Activated naive CD8-positive, alpha-beta T cell treated with anti-CD3 and anti-CD28 coated beads, Interleukin-2, amount 10 ng/mL, durations not matched to agents 7 days and 5 days (primary cell): ENCODE data around the gene PSMC3. TPM values are rescaled to one million over a fixed set of nuclear protein-coding genes. Genes with fewer than 3 reads are reported as not detected.

Experiments
- ATAC-seq: fragments of 150-1000 bp; cut with Tn5 transposase; one replicate; pipeline ENCODE4 v1.10.0; 2021; ENCODE audit warnings: low read depth, moderate library complexity
- POLR2A ChIA-PET: fragments of 350-600 bp; sonication (Branson Sonifier 250); formaldehyde crosslinking; loops from one replicate; lab custom pipeline; 2021; ENCODE audit warnings: antibody characterized with exemption; lab: Charles Lee
- DNase-seq: peaks from one replicate; pipeline ENCODE4 v3.0.0; 2021
- H3K27ac Mint-ChIP-seq: one replicate; pipeline ENCODE4 v1.8.0; 2022; ENCODE audit warnings: mild to moderate bottlenecking, mixed read lengths
- H3K27me3 Mint-ChIP-seq: one replicate; pipeline ENCODE4 v1.8.0; 2022; ENCODE audit warnings: mild to moderate bottlenecking, moderate library complexity, mixed read lengths
- H3K36me3 Mint-ChIP-seq: one replicate; pipeline ENCODE4 v1.8.0; 2021; ENCODE audit warnings: mild to moderate bottlenecking, mixed read lengths
- H3K4me1 Mint-ChIP-seq: one replicate; pipeline ENCODE4 v1.8.0; 2021; ENCODE audit warnings: mixed read lengths
- H3K4me3 Mint-ChIP-seq: one replicate; pipeline ENCODE4 v1.8.0; 2022; ENCODE audit warnings: mild to moderate bottlenecking, moderate library complexity, mixed read lengths
- H3K9me3 Mint-ChIP-seq: one replicate; pipeline ENCODE4 v1.8.0; 2021; ENCODE audit warnings: mixed read lengths
- total RNA-seq, 2 experiments: library from RNA; stranded (reverse); gene quantifications; one replicate each; pipeline ENCODE4 v1.2.3, GENCODE V29; 2021

The PSMC3 gene
- total RNA-seq, 2 experiments from 2014 or later = 113 to 115 TPM

DNA sequence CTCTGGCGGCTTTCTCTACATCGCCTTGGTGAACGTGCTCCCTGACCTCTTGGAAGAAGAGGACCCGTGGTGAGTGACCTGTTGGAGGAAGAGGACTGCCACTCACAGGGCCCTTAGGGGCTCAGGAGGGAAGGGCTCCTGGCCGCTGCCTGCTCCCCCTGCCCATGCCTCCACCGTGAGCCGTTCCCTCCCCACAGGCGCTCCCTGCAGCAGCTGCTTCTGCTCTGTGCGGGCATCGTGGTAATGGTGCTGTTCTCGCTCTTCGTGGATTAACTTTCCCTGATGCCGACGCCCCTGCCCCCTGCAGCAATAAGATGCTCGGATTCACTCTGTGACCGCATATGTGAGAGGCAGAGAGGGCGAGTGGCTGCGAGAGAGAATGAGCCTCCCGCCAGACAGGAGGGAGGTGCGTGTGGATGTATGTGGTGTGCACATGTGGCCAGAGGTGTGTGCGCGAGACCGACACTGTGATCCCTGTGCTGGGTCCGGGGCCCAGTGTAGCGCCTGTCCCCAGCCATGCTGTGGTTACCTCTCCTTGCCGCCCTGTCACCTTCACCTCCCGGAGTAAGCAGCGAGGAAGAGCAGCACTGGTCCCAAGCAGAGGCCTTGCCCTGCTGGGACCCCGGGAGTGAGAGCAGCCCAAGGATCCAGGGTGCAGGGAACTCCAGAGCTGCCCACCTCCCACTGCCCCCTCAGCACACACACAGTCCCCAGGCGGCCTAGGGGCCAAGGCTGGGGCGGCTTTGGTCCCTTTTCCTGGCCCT, 11.0 kb downstream of the PSMC3 start:
- DNase-seq (no peak), ATAC-seq (no peak)
- POLR2A ChIA-PET = interaction anchor here (0.6 to 0.8 kb wide), 2 partner anchors 11 to 39 kb away, joined by 4 read pairs; partner anchors contain the start of gene PSMC3
- Mint-ChIP-seq H3K36me3 (peaks cover 23% of the 10 kb centered on the region), H3K9me3 (no peaks in the 10 kb centered on the region), H3K4me3 (no peak overlapping the region), H3K27ac (no peak overlapping the region), H3K27me3 (no peaks in the 10 kb centered on the region), H3K4me1 (peaks cover 5% of the 10 kb centered on the region)

DNA sequence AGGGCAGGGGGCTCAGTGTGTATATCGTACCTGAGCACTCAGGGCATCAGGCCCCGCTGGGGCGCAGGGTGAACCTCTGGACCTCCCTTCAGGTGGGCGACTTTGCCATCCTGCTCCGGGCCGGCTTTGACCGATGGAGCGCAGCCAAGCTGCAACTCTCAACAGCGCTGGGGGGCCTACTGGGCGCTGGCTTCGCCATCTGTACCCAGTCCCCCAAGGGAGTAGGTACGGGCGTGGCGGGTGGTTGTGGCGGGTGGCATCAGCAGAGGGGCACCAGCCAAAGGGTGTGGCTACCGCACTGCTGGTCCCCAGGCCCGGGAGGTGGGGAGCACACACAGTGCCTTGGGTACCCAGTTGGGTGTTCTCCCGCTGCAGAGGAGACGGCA, 11.6 kb downstream of the PSMC3 start:
- H3K27me3 Mint-ChIP-seq = no peaks in the 10 kb centered on the region
- H3K4me3 Mint-ChIP-seq = no peak overlapping the region
- peaks cover 19% of the 10 kb centered on the region for H3K36me3 Mint-ChIP-seq
- ATAC-seq (no peak), DNase-seq (no peak)
- peaks cover 5% of the 10 kb centered on the region for H3K4me1 Mint-ChIP-seq
- H3K27ac Mint-ChIP-seq = no peak overlapping the region
- H3K9me3 Mint-ChIP-seq = no peaks in the 10 kb centered on the region
- POLR2A ChIA-PET = interaction anchor here (0.6 kb wide), 1 partner anchor 40 kb away, joined by 4 read pairs; no protein-coding TSS in a partner anchor

DNA sequence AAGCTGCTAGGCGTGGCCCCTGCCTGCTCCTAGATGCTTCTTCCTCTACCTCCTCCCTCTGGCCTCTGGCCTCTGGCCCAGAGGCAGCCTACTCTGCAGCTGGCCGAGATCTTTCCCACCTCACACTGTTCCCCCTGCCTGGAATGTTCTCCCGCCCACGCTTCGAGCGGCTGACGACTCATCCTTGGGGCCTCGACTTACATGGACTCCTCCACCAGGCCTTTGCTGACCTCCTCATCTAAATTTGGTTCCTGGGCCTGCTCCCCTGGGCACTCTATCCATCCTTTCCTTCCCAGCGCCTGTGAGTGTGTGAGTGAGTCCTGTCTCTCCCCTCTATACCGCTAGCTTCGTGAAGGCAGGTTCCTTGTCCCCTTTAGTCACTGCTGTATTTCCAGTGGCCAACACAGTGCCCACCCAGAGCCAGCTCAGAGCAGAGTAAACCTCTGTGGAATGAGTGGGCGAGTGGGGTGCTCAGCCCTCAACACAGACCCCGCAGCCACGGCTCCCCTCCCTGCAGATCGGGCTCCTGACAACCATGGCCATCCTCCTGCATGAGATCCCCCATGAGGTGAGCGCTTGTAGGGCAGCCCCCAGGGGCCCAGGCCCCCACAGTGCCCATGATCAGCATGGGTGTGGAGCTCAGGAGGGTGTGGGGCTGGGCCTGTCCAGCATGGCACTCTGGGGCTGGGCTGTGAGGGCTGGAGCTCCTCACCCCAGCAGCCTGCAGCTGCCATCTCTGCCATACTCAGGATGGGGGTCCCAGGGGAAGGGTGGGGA, 12.1 kb downstream of the PSMC3 start:
- Mint-ChIP-seq H3K27ac (peak overlapping the region; percentile 25), H3K27me3 (no peaks in the 10 kb centered on the region), H3K36me3 (peaks cover 18% of the 10 kb centered on the region), H3K4me3 (no peak overlapping the region), H3K4me1 (peaks cover 5% of the 10 kb centered on the region), H3K9me3 (no peaks in the 10 kb centered on the region)
- ATAC-seq = no peak
- POLR2A ChIA-PET = interaction anchor here (0.6 kb wide), 1 partner anchor 40 kb away, joined by 4 read pairs; no protein-coding TSS in a partner anchor
- DNase-seq = no peak

DNA sequence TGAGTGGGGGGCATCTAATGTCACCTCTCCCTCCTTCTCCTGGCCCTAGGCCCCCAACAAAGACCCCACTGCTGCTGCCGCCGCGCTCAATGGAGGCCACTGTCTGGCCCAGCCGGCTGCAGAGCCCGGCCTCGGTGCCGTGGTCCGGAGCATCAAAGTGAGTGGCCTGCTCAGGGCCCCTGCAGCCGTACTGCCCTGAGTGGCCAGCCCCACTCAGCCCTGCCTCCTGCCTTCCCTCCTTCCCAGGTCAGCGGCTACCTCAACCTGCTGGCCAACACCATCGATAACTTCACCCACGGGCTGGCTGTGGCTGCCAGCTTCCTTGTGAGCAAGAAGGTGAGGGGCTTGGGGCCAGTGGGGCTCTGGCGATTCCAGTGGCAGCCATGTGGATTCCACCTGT, 12.9 kb downstream of the PSMC3 start:
- POLR2A ChIA-PET = interaction anchor here (0.7 kb wide), 1 partner anchor 924 kb away, joined by 3 read pairs; no protein-coding TSS in a partner anchor
- Mint-ChIP-seq H3K9me3 (no peaks in the 10 kb centered on the region), H3K27me3 (no peaks in the 10 kb centered on the region), H3K4me1 (peaks cover 5% of the 10 kb centered on the region), H3K27ac (no peak overlapping the region), H3K4me3 (no peak overlapping the region), H3K36me3 (peaks cover 14% of the 10 kb centered on the region)
- DNase-seq = no peak
- no peak for ATAC-seq

DNA sequence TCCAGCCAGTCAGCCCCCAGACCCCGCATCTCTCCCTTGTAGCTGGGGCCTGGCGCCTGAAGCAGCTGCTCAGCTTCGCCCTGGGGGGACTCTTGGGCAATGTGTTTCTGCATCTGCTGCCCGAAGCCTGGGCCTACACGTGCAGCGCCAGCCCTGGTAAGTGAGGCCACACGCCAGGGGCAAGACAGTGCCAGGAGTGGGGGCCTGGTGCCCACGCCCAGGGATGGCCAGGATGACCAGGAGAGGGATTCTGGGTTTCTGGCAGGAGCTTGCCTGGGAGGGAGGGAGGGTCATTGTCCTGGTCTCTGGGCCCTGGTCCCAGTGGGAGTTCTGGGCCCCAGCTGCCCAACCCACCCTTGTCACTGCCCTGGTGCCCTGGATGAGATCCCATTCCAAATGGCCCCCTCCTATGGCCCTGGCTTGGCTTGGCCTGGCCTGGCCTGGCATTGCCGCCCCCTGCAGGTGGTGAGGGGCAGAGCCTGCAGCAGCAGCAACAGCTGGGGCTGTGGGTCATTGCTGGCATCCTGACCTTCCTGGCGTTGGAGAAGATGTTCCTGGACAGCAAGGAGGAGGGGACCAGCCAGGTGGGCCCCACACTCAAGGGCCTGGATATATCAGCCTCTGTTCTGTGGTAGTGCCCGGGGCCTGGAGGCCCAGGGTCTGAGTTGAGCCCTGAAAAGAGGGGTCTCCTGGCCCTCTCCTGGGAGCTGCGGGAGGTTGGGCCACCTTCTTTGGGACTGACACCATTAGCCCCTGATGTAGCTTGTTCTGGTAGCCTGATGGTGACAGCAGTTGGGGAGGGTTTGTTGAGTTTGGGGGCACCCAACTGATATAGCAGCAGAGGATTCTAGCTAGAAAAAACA, 14.1 kb downstream of the PSMC3 start:
- Mint-ChIP-seq H3K27me3 (no peaks in the 10 kb centered on the region), H3K9me3 (no peaks in the 10 kb centered on the region), H3K4me1 (peaks cover 9% of the 10 kb centered on the region), H3K4me3 (no peak overlapping the region), H3K27ac (no peak overlapping the region), H3K36me3 (peaks cover 8% of the 10 kb centered on the region)
- ATAC-seq (no peak), DNase-seq (peak; percentile 77)
- POLR2A ChIA-PET = interaction anchor here (0.7 to 3.3 kb wide), 4 partner anchors 13 to 922 kb away, joined by 3 to 22 read pairs (median 5); partner anchors contain the start of gene PSMC3

DNA sequence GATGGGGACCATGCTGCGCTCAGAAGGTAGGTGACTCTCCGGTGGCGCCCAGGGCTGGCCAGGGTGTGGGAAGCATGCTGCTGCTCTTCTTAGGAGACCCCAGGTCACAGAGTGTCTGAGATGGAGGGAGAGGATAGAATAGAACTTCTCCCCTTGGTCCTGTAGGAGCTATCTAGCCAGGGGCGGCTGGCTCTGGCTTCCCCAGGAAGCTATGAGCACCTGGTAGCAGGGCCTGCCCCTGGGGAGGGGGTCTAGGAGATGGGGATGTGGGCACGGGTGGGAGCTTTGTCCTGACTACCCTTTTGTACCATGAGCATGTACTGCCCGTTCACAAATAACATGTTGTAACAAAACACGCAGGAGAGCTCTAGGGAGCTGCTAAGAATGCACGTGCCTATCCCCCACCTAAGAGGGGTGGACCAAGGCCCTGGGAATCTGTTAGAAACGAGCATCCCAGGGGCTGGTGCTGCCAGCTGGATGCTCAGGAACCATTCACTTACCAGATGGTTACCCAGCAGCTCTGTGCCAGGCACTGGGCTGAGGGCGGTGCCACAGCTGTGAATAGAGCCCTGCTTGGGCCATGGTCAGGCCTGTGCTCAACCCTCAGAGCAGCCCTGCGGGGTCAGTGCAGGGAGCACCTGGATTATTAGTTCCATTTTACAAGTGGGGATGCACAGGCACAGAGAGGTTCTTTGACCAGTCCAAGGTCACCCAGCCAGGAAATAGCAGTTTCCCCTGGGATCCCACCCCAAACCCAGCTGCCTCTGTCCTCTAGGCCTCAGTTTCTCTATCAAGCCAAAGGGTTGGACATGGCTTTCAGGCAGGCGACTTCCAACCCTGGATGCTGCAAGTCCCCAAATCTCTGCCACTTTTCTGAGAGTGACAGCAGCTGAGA, 15.6 kb downstream of the PSMC3 start:
- ATAC-seq (no peak), DNase-seq (no peak)
- H3K27ac Mint-ChIP-seq = no peak overlapping the region
- no peaks in the 10 kb centered on the region for H3K9me3 Mint-ChIP-seq
- peaks cover 11% of the 10 kb centered on the region for H3K4me1 Mint-ChIP-seq
- POLR2A ChIA-PET = interaction anchor here (0.6 to 3.3 kb wide), 2 partner anchors 15 to 23 kb away, joined by 3 to 22 read pairs; partner anchors contain the start of gene PSMC3
- H3K27me3 Mint-ChIP-seq = no peaks in the 10 kb centered on the region
- H3K4me3 Mint-ChIP-seq = no peak overlapping the region
- H3K36me3 Mint-ChIP-seq = peaks cover 8% of the 10 kb centered on the region

DNA sequence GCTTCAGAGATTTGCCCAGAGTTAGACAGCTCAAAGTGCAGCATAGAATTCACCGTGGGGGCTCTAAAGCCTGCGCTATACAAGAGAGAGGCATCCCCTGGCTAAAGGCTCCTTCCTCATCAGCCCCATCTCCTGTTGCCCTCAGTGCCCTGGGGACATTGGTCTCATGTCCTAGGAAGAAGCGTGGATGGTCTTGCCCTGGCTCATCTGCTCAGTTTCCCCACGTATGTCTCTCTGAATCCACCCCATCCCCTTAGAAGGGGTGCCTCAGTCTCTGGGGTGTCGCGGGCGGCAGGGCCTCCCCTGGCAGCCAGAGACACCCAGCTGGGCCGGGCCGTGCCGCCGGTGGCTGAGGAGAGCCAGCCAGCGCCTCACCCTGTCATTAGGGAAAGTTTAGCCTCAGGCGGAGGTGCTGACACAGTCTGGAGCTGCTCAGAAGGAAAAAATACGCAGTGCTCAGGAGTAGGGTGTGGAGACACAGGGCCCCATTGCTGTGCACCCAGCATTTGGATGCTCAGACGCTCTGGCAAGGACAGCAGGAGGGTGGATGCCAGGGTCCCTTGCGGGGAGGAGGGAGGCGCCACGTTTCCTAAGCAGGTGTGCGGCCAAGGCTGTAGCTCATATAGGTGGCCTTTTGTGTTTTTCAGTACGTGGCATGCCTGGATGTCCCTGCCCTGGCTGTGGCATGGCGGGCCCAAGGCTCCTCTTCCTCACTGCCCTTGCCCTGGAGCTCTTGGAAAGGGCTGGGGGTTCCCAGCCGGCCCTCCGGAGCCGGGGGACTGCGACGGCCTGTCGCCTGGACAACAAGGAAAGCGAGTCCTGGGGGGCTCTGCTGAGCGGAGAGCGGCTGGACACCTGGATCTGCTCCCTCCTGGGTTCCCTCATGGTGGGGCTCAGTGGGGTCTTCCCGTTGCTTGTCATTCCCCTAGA, 16.5 kb downstream of the PSMC3 start:
- POLR2A ChIA-PET = interaction anchor here (0.5 to 3.3 kb wide), 6 partner anchors 10 to 440 kb away, joined by 3 to 22 read pairs (median 5); partner anchors contain the start of gene PSMC3
- Mint-ChIP-seq H3K4me3 (peak overlapping the region; percentile 97), H3K27ac (peak overlapping the region; percentile 96), H3K36me3 (peaks cover 8% of the 10 kb centered on the region), H3K9me3 (no peaks in the 10 kb centered on the region), H3K4me1 (peaks cover 12% of the 10 kb centered on the region), H3K27me3 (no peaks in the 10 kb centered on the region)
- DNase-seq (no peak), ATAC-seq (no peak)

DNA sequence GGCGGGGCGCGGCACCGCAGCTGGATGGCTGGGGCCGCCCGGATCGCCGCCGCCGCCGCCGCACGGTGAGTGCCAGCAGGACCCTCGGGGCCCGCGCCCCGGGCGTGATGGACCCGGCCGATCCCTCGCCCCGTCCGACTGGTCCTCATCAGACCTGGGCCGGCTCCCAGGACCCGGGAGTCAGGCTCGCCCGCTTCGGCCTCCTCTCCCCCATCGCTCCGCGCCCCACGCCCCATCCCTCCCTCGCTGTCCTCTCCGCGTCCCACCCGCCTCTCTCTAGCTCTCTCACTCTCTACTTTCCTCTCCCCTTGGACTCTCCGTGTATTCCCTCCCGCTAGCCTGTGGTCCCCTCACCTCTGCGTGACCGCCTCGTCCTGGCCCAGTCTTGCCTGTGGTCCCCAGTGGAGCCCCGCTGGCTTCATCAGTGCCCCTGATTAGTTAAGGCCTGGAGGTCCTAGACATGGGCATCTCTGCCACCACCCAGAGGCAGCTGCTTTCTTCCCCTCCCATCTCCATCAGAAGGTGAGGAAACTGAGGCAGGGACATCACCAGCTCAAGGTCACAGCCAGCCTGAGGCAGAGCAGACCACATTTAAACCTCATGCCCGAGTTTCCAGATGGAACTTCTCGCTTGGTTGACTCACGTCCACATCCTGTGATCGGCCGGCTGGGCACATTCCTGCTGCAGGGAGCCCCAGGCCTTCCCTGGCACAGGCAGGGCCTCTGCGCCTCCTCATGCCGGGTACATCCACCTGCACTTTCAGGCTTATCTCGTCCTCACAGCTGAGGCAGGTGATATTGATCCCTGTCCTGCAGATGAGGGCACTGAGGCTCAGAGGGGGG, 17.4 kb downstream of the PSMC3 start:
- peak overlapping the region; percentile 96 for H3K27ac Mint-ChIP-seq
- no peak for ATAC-seq
- POLR2A ChIA-PET = interaction anchor here (0.6 to 1.6 kb wide), 7 partner anchors 9 to 441 kb away, joined by 3 to 9 read pairs (median 5); partner anchors contain the start of genes DDB2 and PSMC3
- H3K9me3 Mint-ChIP-seq = no peaks in the 10 kb centered on the region
- no peaks in the 10 kb centered on the region for H3K27me3 Mint-ChIP-seq
- peak overlapping the region; percentile 97 for H3K4me3 Mint-ChIP-seq
- H3K4me1 Mint-ChIP-seq = peaks cover 12% of the 10 kb centered on the region
- H3K36me3 Mint-ChIP-seq = peaks cover 4% of the 10 kb centered on the region
- DNase-seq = no peak

DNA sequence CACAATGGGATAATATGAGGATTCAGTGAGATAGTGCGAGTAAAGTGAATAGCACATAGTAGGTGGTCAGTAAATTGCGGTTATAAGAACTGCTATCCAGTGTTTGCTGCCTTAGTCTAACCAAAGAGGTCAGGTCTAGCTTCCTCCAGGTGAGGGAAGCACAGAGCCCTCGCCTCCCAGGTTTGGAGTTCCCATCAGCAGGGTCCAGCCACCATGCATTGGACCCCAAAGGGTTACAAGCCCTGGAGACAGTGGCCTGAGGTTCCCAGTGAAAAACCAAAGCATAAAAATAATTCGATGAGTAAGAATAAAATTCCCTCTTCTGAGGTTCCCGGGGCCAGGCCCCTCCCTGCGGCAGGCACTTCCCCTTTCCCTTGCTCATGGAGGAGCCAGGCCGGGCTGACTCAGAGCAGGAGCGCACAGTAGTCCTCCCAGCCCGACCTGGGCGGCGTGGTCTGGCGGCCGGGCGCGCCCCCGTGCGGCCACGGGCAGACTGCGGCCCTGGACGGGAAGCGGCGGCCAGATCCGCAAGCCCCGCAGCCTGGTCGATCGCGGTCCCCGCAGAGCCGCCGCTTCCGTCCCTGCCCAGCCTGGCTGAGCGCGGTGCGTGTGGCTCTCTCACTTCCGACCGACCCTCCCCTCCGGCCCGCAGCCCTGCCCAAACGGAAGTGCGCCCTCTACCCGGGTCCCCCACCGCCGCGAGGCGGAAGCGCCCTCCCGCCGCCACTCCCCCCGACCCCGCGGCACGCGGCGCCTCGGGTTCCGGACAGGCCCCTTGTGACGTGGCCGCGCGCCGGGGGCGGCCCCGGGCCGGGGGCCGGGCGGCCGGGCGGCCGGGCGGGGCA, 18.3 kb downstream of the PSMC3 start, which contains the start of gene SLC39A13:
Gene SLC39A13 (plus strand): TSS at position 845 of the 845 bp plus-strand sequence. CDS start 1,505 bp downstream, outside the sequence.
- H3K4me1 Mint-ChIP-seq = peaks cover 12% of the 10 kb centered on the region
- ATAC-seq = peak; percentile 80
- H3K9me3 Mint-ChIP-seq = no peaks in the 10 kb centered on the region
- H3K27me3 Mint-ChIP-seq = no peaks in the 10 kb centered on the region
- H3K4me3 Mint-ChIP-seq = peak within 1 kb of the TSS; percentile 97
- peak; percentile 98 for DNase-seq
- POLR2A ChIA-PET = interaction anchor here (0.6 to 1.6 kb wide), 7 partner anchors 8 to 193 kb away, joined by 3 to 6 read pairs (median 5); partner anchors contain the start of gene DDB2
- peak within 1 kb of the TSS; percentile 96 for H3K27ac Mint-ChIP-seq
- no peaks in the 10 kb centered on the region for H3K36me3 Mint-ChIP-seq
